Measurements from ENCODE around the gene OSBP2. TPM values are rescaled to one million over a fixed set of nuclear protein-coding genes. Genes with fewer than 3 reads are reported as not detected.

OSBP2 gene
- total RNA-seq, 1 donor from 2014 or later: 2.4 TPM

DNA sequence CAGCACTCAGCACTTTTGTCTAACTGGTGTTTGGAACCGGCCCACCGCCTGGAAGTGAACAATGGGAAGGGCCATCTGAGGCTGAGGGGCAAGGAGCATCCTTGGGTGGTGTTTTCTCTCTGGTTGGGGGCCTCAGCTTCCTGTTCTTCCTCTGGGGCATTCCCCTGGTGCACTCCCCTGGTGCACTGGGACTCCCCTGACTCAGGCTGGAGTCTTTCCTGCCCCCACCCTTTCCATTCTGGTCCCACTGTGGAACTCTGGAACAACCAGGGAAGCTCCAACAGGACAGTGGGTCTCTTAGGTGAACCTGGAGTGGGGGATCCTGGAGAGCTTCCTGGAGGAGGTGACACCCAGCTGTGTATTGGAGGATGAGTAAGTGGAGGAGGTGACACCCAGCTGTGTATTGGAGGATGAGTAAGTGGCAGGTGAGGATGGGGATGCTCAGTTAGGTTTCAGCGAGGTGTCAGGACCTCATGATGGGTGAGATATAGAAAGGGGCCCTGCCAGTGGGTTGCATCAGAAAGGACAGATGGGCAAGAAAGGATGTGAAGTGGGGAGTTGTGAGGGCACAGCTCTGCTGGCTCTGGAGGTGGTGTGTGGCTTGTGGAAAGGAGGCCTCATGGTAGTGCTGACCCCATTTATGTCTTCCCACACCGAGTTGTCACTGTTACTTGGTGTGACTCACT is 132.1 kb downstream of the OSBP2 start:
- H3K4me1 Mint-ChIP-seq (ENCODE audit: low read depth): peaks cover 20% of the 10 kb centered on the region
- H3K4me3 Mint-ChIP-seq (ENCODE audit: unreplicated experiment): no peak overlapping the region
- DNase-seq (ENCODE audit: low spot score): no peak
- no peak for TF ChIP-seq CTCF (IDR thresholded peaks at IDR 0.05)
- no peaks in the 10 kb centered on the region for H3K36me3 Mint-ChIP-seq (ENCODE audit: low read depth)
- H3K9me3 Mint-ChIP-seq (ENCODE audit: low read depth): no peaks in the 10 kb centered on the region
- H3K27me3 Mint-ChIP-seq (ENCODE audit: low read depth): peaks cover 21% of the 10 kb centered on the region
- H3K27ac Mint-ChIP-seq (ENCODE audit: unreplicated experiment): no peak overlapping the region

DNA sequence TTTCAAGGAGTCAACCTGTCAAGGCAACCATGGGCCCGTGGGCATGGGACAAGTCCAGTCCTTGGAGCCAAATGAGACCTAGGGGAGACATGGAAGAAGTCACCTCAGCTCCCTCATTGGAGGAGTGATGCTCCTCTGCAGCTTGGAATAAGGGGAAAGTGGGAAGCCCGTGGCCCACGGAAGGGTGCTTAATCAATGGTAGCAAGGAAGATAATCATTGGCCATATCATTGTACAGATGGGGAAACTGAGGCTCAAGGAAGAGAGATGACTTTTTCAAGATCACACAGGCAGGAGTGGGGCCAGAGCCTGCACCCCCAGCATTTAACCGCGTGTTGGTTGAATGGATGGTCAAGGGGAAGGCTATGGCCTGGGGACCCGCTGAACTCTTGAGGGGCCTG is 133.0 kb downstream of the OSBP2 start:
- H3K27ac Mint-ChIP-seq (ENCODE audit: unreplicated experiment): no peak overlapping the region
- H3K4me1 Mint-ChIP-seq (ENCODE audit: low read depth): peaks cover 24% of the 10 kb centered on the region
- TF ChIP-seq CTCF (IDR thresholded peaks at IDR 0.05): no peak
- H3K36me3 Mint-ChIP-seq (ENCODE audit: low read depth): no peaks in the 10 kb centered on the region
- DNase-seq (ENCODE audit: low spot score): no peak
- no peaks in the 10 kb centered on the region for H3K9me3 Mint-ChIP-seq (ENCODE audit: low read depth)
- H3K4me3 Mint-ChIP-seq (ENCODE audit: unreplicated experiment): no peak overlapping the region
- peaks cover 21% of the 10 kb centered on the region for H3K27me3 Mint-ChIP-seq (ENCODE audit: low read depth)

- Mint-ChIP-seq H3K4me3 (ENCODE audit: unreplicated experiment) (no peak overlapping the region), H3K27me3 (ENCODE audit: low read depth) (peaks cover 15% of the 10 kb centered on the region), H3K9me3 (ENCODE audit: low read depth) (no peaks in the 10 kb centered on the region), H3K27ac (ENCODE audit: unreplicated experiment) (no peak overlapping the region), H3K36me3 (ENCODE audit: low read depth) (no peaks in the 10 kb centered on the region), H3K4me1 (ENCODE audit: low read depth) (peaks cover 25% of the 10 kb centered on the region)
- no peak for DNase-seq (ENCODE audit: low spot score)
- no peak for TF ChIP-seq CTCF (IDR thresholded peaks at IDR 0.05)
These were observed 133.8 kb downstream of the OSBP2 start for GRCh38 chr22:30828187-30829155.

DNA sequence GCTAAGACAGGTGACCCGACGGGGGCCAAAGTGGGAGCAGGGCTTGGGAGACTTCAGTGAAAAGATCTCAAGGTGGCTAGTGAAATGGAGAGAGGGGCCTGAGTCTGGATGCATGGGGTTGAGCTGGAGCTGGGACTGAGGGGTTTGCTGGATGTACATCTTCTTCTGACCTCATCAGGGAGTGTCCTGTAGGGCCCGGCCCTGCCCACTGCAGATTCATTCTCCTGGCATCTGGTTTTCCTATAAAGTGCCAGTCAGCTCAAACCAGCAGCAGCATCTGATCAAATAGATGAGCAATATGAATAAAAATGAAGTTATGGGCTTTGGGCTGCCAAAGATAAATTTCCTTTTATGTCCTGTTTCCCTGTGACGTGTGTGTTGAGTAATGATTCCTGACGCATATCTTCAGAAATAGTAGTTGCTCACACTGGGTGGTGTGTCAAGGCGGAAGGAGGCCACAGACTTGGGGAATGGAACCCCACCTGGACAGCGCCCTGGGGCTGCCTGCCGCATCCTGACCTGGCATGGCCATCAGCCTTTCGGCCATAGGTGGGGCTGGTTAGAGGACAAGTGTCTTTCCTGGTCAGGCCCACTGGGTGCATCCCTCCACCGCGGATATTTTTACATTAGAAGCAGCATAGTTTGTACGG is 135.4 kb downstream of the OSBP2 start:
- no peaks in the 10 kb centered on the region for H3K9me3 Mint-ChIP-seq (ENCODE audit: low read depth)
- H3K27ac Mint-ChIP-seq (ENCODE audit: unreplicated experiment): peak overlapping the region; percentile 86
- peaks cover 25% of the 10 kb centered on the region for H3K4me1 Mint-ChIP-seq (ENCODE audit: low read depth)
- no peaks in the 10 kb centered on the region for H3K36me3 Mint-ChIP-seq (ENCODE audit: low read depth)
- H3K27me3 Mint-ChIP-seq (ENCODE audit: low read depth): peaks cover 6% of the 10 kb centered on the region
- DNase-seq (ENCODE audit: low spot score): no peak
- no peak for TF ChIP-seq CTCF (IDR thresholded peaks at IDR 0.05)
- no peak overlapping the region for H3K4me3 Mint-ChIP-seq (ENCODE audit: unreplicated experiment)

- Mint-ChIP-seq H3K4me1 (ENCODE audit: low read depth) (peaks cover 25% of the 10 kb centered on the region), H3K27me3 (ENCODE audit: low read depth) (no peaks in the 10 kb centered on the region), H3K27ac (ENCODE audit: unreplicated experiment) (no peak overlapping the region), H3K36me3 (ENCODE audit: low read depth) (no peaks in the 10 kb centered on the region), H3K4me3 (ENCODE audit: unreplicated experiment) (no peak overlapping the region), H3K9me3 (ENCODE audit: low read depth) (no peaks in the 10 kb centered on the region)
- no peak for TF ChIP-seq CTCF (IDR thresholded peaks at IDR 0.05)
- no peak for DNase-seq (ENCODE audit: low spot score)
These were observed 136.2 kb downstream of the OSBP2 start for GRCh38 chr22:30830907-30831306.
